PC-3 (cell line): ENCODE measurements around the gene FTO.

Experiments used
- EZH2 ChIP-seq: fragments of 300-600 bp; sonication (generic); IDR thresholded peaks from one replicate; pipeline ENCODE4 v1.6.1; 2017; ENCODE audit warnings: antibody characterized with exemption, mild to moderate bottlenecking, low read length; ENCODE audit not compliant: unreplicated experiment
- EZH2phosphoT487 ChIP-seq: fragments of 300-600 bp; sonication (generic); IDR thresholded peaks from 2 replicates; pipeline ENCODE4 v1.6.1; 2018; ENCODE audit warnings: mild to moderate bottlenecking, antibody characterized with exemption, low read length, borderline replicate concordance

GRCh38 chr16:53836680-53837079, 132.7 kb downstream of the FTO start:
- no peak for TF ChIP-seq EZH2
- TF ChIP-seq EZH2phosphoT487: no peak
